ENCODE data around the gene GDNF. TPM values are rescaled to one million over a fixed set of nuclear protein-coding genes. Genes with fewer than 3 reads are reported as not detected.

The GDNF gene
- total and polyA plus RNA-seq, 2 donors (not counting 1 experiment from before 2014, with no cell fraction given), result not detected

DNA sequence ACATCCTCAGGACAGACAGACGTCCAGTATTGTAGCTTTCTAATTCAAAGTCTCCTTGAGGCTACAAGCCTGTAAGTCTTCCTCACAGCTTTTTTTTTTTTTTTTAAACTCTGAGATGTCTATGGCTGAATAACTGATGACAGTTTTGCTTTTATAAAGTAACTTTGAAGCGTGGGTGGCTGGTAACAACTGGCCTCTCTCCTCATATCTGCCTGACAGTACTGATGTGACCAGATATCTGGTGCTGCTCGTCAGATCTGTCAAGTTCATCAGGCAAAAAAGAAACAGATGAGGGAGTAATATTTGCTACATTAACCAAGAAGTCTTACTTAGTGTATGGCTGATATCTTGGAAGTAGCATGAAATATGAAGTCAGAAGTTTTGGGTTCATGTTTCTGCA lies 72.6 kb downstream of the GDNF start:
- intact Hi-C loops (cut with micrococcal nuclease), result no loop called here
- Mint-ChIP-seq H3K4me3 (no peak overlapping the region), H3K27ac (no peak overlapping the region), H3K27me3 (peaks cover 2% of the 10 kb centered on the region), H3K4me1 (no peaks in the 10 kb centered on the region), H3K9me3 (ENCODE audit: insufficient read depth) (no peaks in the 10 kb centered on the region)
- no CpG with 5 or more reads among the region's 3 CpGs for WGBS (ENCODE audit: insufficient coverage)
- ChIA-PET POLR2A (no interaction called here), CTCF (no interaction called here)
- Histone ChIP-seq H3K4me2 (replicated peaks; ENCODE audit: low read depth, low read length, poor library complexity, severe bottlenecking) (no peak overlapping the region), H3K9ac (ENCODE audit: low read length) (no peak overlapping the region), H3K27me3 (replicated peaks in 1 of 4; ENCODE audit: control extremely low read depth in 1 of 4, control insufficient read depth in 3 of 4, insufficient read depth in 4 of 4, low read length in 3 of 4) (no peaks in the 10 kb centered on the region), H3K79me2 (ENCODE audit: control insufficient read depth, insufficient read depth, low read length) (no peaks in the 10 kb centered on the region), H3K27ac (ENCODE audit: low read length in 2 of 2) (no peak overlapping the region), H3K36me3 (replicated peaks in 1 of 2; ENCODE audit: control extremely low read depth in 1 of 2, control insufficient read depth in 1 of 2, extremely low read depth in 1 of 2, insufficient read depth in 2 of 2, low read length in 1 of 2) (no peaks in the 10 kb centered on the region), H2AFZ (ENCODE audit: insufficient read depth, low read depth, low read length, poor library complexity, severe bottlenecking) (no peak overlapping the region), H4K20me1 (ENCODE audit: control insufficient read depth, insufficient read depth, low read length, poor library complexity, severe bottlenecking) (no peaks in the 10 kb centered on the region), H3K4me3 (ENCODE audit: control extremely low read depth in 1 of 5, extremely low read depth in 1 of 5, insufficient read depth in 1 of 5, low read depth in 2 of 5, low read length in 4 of 5) (no peak overlapping the region), H3K4me1 (ENCODE audit: control insufficient read depth in 2 of 2, insufficient read depth in 2 of 2, low read length in 2 of 2) (no peaks in the 10 kb centered on the region), H3K9me3 (ENCODE audit: control extremely low read depth in 1 of 3, control insufficient read depth in 2 of 3, insufficient read depth in 1 of 3, low read length in 2 of 3) (no peaks in the 10 kb centered on the region)
- TF ChIP-seq EZH2 (IDR thresholded peaks at IDR 0.05; ENCODE audit: borderline replicate concordance, insufficient read depth, low read depth, low read length, poor library complexity, severe bottlenecking), result no peak
- TF ChIP-seq, protein P1, sequence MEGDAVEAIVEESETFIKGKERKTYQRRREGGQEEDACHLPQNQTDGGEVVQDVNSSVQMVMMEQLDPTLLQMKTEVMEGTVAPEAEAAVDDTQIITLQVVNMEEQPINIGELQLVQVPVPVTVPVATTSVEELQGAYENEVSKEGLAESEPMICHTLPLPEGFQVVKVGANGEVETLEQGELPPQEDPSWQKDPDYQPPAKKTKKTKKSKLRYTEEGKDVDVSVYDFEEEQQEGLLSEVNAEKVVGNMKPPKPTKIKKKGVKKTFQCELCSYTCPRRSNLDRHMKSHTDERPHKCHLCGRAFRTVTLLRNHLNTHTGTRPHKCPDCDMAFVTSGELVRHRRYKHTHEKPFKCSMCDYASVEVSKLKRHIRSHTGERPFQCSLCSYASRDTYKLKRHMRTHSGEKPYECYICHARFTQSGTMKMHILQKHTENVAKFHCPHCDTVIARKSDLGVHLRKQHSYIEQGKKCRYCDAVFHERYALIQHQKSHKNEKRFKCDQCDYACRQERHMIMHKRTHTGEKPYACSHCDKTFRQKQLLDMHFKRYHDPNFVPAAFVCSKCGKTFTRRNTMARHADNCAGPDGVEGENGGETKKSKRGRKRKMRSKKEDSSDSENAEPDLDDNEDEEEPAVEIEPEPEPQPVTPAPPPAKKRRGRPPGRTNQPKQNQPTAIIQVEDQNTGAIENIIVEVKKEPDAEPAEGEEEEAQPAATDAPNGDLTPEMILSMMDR (IDR thresholded peaks at IDR 0.05), result no peak
- ATAC-seq (ENCODE audit: low read depth), result no peak
- DNase-seq, result no peak
